Activated B cell treated with CpG ODN at 0.5 μM for 24 hours (primary cell): ENCODE results near the gene BRAT1. TPM values are rescaled to one million over a fixed set of nuclear protein-coding genes. Genes with fewer than 3 reads are reported as not detected.

Source experiments
- ATAC-seq: fragments of 200-7000 bp; cut with Tn5 transposase; one replicate; pipeline ENCODE4 v1.10.0; 2021; ENCODE audit warnings: low read depth, mild to moderate bottlenecking, moderate library complexity
- CTCF ChIA-PET: fragments of 350-600 bp; sonication (Branson Sonifier 250); formaldehyde crosslinking; loops from one replicate; lab custom pipeline; 2021; ENCODE audit warnings: antibody characterized with exemption; lab: Charles Lee
- POLR2A ChIA-PET: fragments of 350-600 bp; sonication (Branson Sonifier 250); formaldehyde crosslinking; loops from one replicate; lab custom pipeline; 2021; ENCODE audit warnings: antibody characterized with exemption; lab: Charles Lee
- DNase-seq: peaks from one replicate; pipeline ENCODE4 v3.0.0; 2022
- H3K27ac Mint-ChIP-seq: one replicate; pipeline ENCODE4 v1.8.0; 2020; ENCODE audit warnings: mixed read lengths
- H3K27me3 Mint-ChIP-seq: one replicate; pipeline ENCODE4 v1.8.0; 2021; ENCODE audit warnings: mixed read lengths
- H3K36me3 Mint-ChIP-seq: one replicate; pipeline ENCODE4 v1.8.0; 2021; ENCODE audit warnings: low read depth, mixed read lengths
- H3K4me1 Mint-ChIP-seq: one replicate; pipeline ENCODE4 v1.8.0; 2021; ENCODE audit warnings: mixed read lengths
- H3K4me3 Mint-ChIP-seq: one replicate; pipeline ENCODE4 v1.8.0; 2020; ENCODE audit warnings: mild to moderate bottlenecking, mixed read lengths
- H3K9me3 Mint-ChIP-seq: one replicate; pipeline ENCODE4 v1.8.0; 2020; ENCODE audit warnings: mixed read lengths
- intact Hi-C: fragments of 100-400 bp; cut with micrococcal nuclease; formaldehyde crosslinking; loops from one replicate; pipeline ENCODE4 v1.15.1; 2024
- total RNA-seq: library from RNA; stranded (reverse); gene quantifications from 2 replicates; pipeline ENCODE4 v1.2.3, GENCODE V29; 2022
- TF ChIP-seq, protein P1 (sequence below): fragments of 200-600 bp; IDR thresholded peaks from one replicate; pipeline ENCODE4 v1.8.0; 2022; ENCODE audit warnings: antibody characterized with exemption, mild to moderate bottlenecking

The BRAT1 gene
- total RNA-seq, 1 donor from 2014 or later: 31.7 TPM

DNA sequence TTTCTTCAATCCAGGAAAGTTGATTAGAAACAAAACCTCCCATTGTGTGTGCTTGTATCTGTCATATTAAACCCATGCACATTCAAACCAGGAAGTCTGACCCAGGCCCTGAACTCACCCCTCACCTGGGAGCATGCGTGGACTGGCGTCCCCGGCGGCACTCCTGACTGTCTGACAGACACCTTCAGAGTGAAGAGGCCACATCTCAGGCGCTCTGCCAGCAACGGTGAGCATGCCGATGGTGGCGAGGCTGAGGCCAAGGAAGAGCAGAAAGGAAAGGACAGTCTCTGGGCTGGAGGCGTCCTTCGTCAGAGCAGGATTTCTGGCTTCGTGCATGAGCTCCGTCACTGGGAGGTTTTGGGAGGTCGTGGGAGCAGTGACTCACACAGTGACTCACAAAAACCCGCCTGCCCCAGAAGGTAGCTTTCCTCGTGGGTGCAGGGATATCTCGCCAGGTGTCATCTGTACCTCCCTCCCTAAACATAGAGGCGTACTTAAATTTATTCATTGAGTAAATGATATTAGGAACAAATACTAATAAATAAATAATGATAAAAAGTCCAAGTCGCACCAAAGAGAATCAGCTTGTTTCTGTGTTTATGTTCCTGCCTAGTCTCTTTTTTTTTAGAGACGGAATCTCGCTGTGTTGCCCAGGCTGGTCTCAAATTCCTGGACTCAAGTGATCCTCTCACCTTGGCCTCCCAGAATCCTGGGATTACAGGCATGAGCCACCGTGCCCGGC is 16.9 kb upstream of the BRAT1 start:
- intact Hi-C loops: no loop called here
- Mint-ChIP-seq H3K36me3 (peaks cover 3% of the 10 kb centered on the region), H3K4me3 (no peak overlapping the region), H3K4me1 (peaks cover 18% of the 10 kb centered on the region), H3K27ac (no peak overlapping the region), H3K27me3 (no peaks in the 10 kb centered on the region), H3K9me3 (no peaks in the 10 kb centered on the region)
- TF ChIP-seq, protein P1, sequence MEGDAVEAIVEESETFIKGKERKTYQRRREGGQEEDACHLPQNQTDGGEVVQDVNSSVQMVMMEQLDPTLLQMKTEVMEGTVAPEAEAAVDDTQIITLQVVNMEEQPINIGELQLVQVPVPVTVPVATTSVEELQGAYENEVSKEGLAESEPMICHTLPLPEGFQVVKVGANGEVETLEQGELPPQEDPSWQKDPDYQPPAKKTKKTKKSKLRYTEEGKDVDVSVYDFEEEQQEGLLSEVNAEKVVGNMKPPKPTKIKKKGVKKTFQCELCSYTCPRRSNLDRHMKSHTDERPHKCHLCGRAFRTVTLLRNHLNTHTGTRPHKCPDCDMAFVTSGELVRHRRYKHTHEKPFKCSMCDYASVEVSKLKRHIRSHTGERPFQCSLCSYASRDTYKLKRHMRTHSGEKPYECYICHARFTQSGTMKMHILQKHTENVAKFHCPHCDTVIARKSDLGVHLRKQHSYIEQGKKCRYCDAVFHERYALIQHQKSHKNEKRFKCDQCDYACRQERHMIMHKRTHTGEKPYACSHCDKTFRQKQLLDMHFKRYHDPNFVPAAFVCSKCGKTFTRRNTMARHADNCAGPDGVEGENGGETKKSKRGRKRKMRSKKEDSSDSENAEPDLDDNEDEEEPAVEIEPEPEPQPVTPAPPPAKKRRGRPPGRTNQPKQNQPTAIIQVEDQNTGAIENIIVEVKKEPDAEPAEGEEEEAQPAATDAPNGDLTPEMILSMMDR: no peak
- CTCF ChIA-PET: no interaction called here
- ATAC-seq (no peak), DNase-seq (no peak)
- POLR2A ChIA-PET: no interaction called here

GRCh38 chr7:2571409-2571808 is 16.1 kb upstream of the BRAT1 start:
- Mint-ChIP-seq H3K4me3 (no peak overlapping the region), H3K36me3 (peaks cover 3% of the 10 kb centered on the region), H3K9me3 (no peaks in the 10 kb centered on the region), H3K27ac (no peak overlapping the region), H3K4me1 (peaks cover 26% of the 10 kb centered on the region), H3K27me3 (no peaks in the 10 kb centered on the region)
- intact Hi-C loops: no loop called here
- ATAC-seq: no peak
- TF ChIP-seq, protein P1: no peak
- CTCF ChIA-PET: no interaction called here
- DNase-seq: no peak
- POLR2A ChIA-PET: no interaction called here

- Mint-ChIP-seq H3K4me3 (no peak overlapping the region), H3K4me1 (peaks cover 26% of the 10 kb centered on the region), H3K27me3 (no peaks in the 10 kb centered on the region), H3K36me3 (peaks cover 3% of the 10 kb centered on the region), H3K9me3 (no peaks in the 10 kb centered on the region), H3K27ac (no peak overlapping the region)
- TF ChIP-seq, protein P1: no peak
- ChIA-PET POLR2A (no interaction called here), CTCF (no interaction called here)
- intact Hi-C loops: no loop called here
- no peak for ATAC-seq
- no peak for DNase-seq
Measured at GRCh38 chr7:2570021-2570420, 14.7 kb upstream of the BRAT1 start.

GRCh38 chr7:2569421-2569820 is 14.1 kb upstream of the BRAT1 start:
- Mint-ChIP-seq H3K36me3 (peaks cover 3% of the 10 kb centered on the region), H3K4me1 (peaks cover 25% of the 10 kb centered on the region), H3K27ac (no peak overlapping the region), H3K27me3 (no peaks in the 10 kb centered on the region), H3K9me3 (no peaks in the 10 kb centered on the region), H3K4me3 (no peak overlapping the region)
- ChIA-PET POLR2A (no interaction called here), CTCF (interaction anchor here (2.3 kb wide), 1 partner anchor 118 kb away, joined by 9 read pairs; no protein-coding TSS in a partner anchor)
- TF ChIP-seq, protein P1: no peak
- ATAC-seq (no peak), DNase-seq (no peak)
- intact Hi-C loops: no loop called here

GRCh38 chr7:2568521-2569223 is 13.3 kb upstream of the BRAT1 start:
- H3K4me1 Mint-ChIP-seq: peaks cover 18% of the 10 kb centered on the region
- H3K4me3 Mint-ChIP-seq: no peak overlapping the region
- intact Hi-C loops: loop anchor here (1.0 kb wide), 3 partner anchors 91 to 141 kb away; no protein-coding TSS in a partner anchor
- no peak for ATAC-seq
- TF ChIP-seq, protein P1: no peak
- H3K27ac Mint-ChIP-seq: no peak overlapping the region
- DNase-seq: no peak
- H3K9me3 Mint-ChIP-seq: no peaks in the 10 kb centered on the region
- no peaks in the 10 kb centered on the region for H3K27me3 Mint-ChIP-seq
- peaks cover 3% of the 10 kb centered on the region for H3K36me3 Mint-ChIP-seq
- CTCF ChIA-PET: interaction anchor here (1.9 to 2.3 kb wide), 2 partner anchors 102 to 117 kb away, joined by 8 to 9 read pairs; no protein-coding TSS in a partner anchor
- POLR2A ChIA-PET: interaction anchor here (0.6 kb wide), 1 partner anchor 117 kb away, joined by 3 read pairs; no protein-coding TSS in a partner anchor
